GM12878 (cell line): ENCODE results near the gene RANBP9. TPM values are rescaled to one million over a fixed set of nuclear protein-coding genes. Genes with fewer than 3 reads are reported as not detected.
A peak's percentile ranks its signal among the peaks of the same experiment; 100 is the strongest.

Experiments used
- ATAC-seq: fragments of 200-7000 bp; cut with Tn5 transposase; 3 replicates; pipeline ENCODE4 v1.9.1; 2020; ENCODE audit warnings: mild to moderate bottlenecking, moderate library complexity
- BruUV-seq: library from RNA; stranded (reverse); fragments of 400-500 nt; replicated peaks from 2 replicates; lab custom pipeline; 2021; lab: Mats Ljungman, UMichigan
- CTCF ChIA-PET: fragments of 300-600 bp; sonication (Branson Sonifier 250); formaldehyde crosslinking; extraction: SDS; loops from one replicate; lab custom pipeline; 2021; ENCODE audit warnings: inconsistent platforms; lab: Yijun Ruan, JAX
- POLR2A ChIA-PET: fragments of 350-600 bp; formaldehyde crosslinking; extraction: SDS; loops from one replicate; lab custom pipeline; 2021; ENCODE audit warnings: inconsistent platforms; lab: Charles Lee
- RAD21 ChIA-PET: fragments of 300-600 bp; sonication (Branson Sonifier 250); formaldehyde crosslinking; loops from one replicate; lab custom pipeline; 2023; ENCODE audit warnings: antibody characterized with exemption; ENCODE audit not compliant: unreplicated experiment; lab: Charles Lee
- SMC1A ChIA-PET: fragments of 300-600 bp; sonication (Branson Sonifier 250); formaldehyde crosslinking; loops from one replicate; lab custom pipeline; 2023; ENCODE audit not compliant: unreplicated experiment, uncharacterized antibody; lab: Charles Lee
- DNase-seq: peaks from one replicate; pipeline ENCODE4 v3.0.0-alpha.2; 2011; ENCODE audit warnings: low read depth, low spot score
- FAIRE-seq: peaks from 3 replicates; lab custom pipeline; 2011; peaks lifted over from hg19 to GRCh38; lab: Jason Lieb, UNC
- H2AFZ ChIP-seq: 2 replicates; pipeline ENCODE4 v1.6.0; 2011; ENCODE audit warnings: low read depth, low read length, control low read depth; ENCODE audit not compliant: control insufficient read depth
- H3K27ac ChIP-seq: 2 replicates; pipeline ENCODE4 v1.5.1; 2011; ENCODE audit warnings: control low read depth; ENCODE audit not compliant: control insufficient read depth, insufficient read depth
- H3K27me3 ChIP-seq, 2 experiments: replicated peaks in 1 of 2; 2 replicates each; pipeline versions ENCODE4 v1.6.0 to v1.6.1; 2011; ENCODE audit warnings: low read length in 1 of 2; ENCODE audit not compliant: control insufficient read depth in 2 of 2, insufficient read depth in 2 of 2
- H3K36me3 ChIP-seq, 2 experiments: 2 replicates each; pipeline ENCODE4 v1.5.1; 2011; ENCODE audit warnings: low read length in 1 of 2; ENCODE audit not compliant: control insufficient read depth in 2 of 2, insufficient read depth in 2 of 2
- H3K4me1 ChIP-seq: 2 replicates; pipeline ENCODE4 v1.6.1; 2011; ENCODE audit warnings: mild to moderate bottlenecking, low read length, moderate library complexity, mixed read lengths; ENCODE audit not compliant: control insufficient read depth, insufficient read depth
- H3K4me2 ChIP-seq: 2 replicates; pipeline ENCODE4 v1.6.0; 2011; ENCODE audit warnings: control low read depth; ENCODE audit not compliant: control insufficient read depth, insufficient read depth
- H3K4me3 ChIP-seq: fragments of 200-600 bp; sonication (generic); 2 replicates; pipeline ENCODE4 v1.5.1; 2016
- H3K79me2 ChIP-seq: 2 replicates; pipeline ENCODE4 v1.6.0; 2011; ENCODE audit warnings: low read length; ENCODE audit not compliant: control insufficient read depth, insufficient read depth
- H3K9ac ChIP-seq: 2 replicates; pipeline ENCODE4 v1.8.0; 2011; ENCODE audit warnings: low read length, control low read depth, mixed read lengths; ENCODE audit not compliant: control insufficient read depth, insufficient read depth
- H3K9me3 ChIP-seq: replicated peaks from 3 replicates; pipeline ENCODE4 v1.5.1; 2011; ENCODE audit warnings: mild to moderate bottlenecking, low read length; ENCODE audit not compliant: control insufficient read depth, insufficient read depth
- H4K20me1 ChIP-seq: 2 replicates; pipeline ENCODE4 v1.6.0; 2011; ENCODE audit not compliant: control insufficient read depth, insufficient read depth
- NFYB ChIP-seq: IDR thresholded peaks from 2 replicates; pipeline ENCODE4 v1.6.1; 2011; ENCODE audit warnings: low read depth, mild to moderate bottlenecking, low read length, improper control_type of control experiment, moderate library complexity; ENCODE audit not compliant: insufficient read depth
- RFX5 ChIP-seq: IDR thresholded peaks from 2 replicates; pipeline ENCODE4 v1.6.1; 2011; ENCODE audit warnings: low read depth, low read length, improper control_type of control experiment
- TAF1 ChIP-seq: IDR thresholded peaks from 2 replicates; pipeline ENCODE4 v1.6.1; 2011; ENCODE audit warnings: mild to moderate bottlenecking, low read depth, low read length, borderline replicate concordance
- YBX1 ChIP-seq: fragments of 450-650 bp; IDR thresholded peaks from 2 replicates; pipeline ENCODE4 v1.6.1; 2016; ENCODE audit warnings: antibody characterized with exemption
- WGBS: methylation state at CpG from one replicate; pipeline ENCODE4 v1.1.6; 2016; ENCODE audit warnings: low lambda C conversion rate; ENCODE audit not compliant: insufficient replicate concordance, insufficient coverage; ENCODE audit errors: missing lambda C conversion rate; 5-methylcytosine and 5-hydroxymethylcytosine counted together
- in situ Hi-C: fragments of 300-500 bp; cut with MboI; formaldehyde crosslinking; loops from 9 replicates; pipeline ENCODE4 v1.14.3; 2018; ENCODE audit warnings: mixed read lengths
- intact Hi-C: fragments of 100-400 bp; cut with micrococcal nuclease; formaldehyde crosslinking; loops from one replicate; pipeline ENCODE4 v1.14.2; 2022; ENCODE audit not compliant: unreplicated experiment
- polyA plus RNA-seq, 11 experiments: library from polyadenylated mRNA; depleted of rRNA in 4 of 11; unstranded in 6 of 11; stranded (reverse) in 5 of 11; fragments of >200 nt; fragmentation: Nextera tagmentation in 4 of 11; fragmentation: Illumina TruSeq in 1 of 11; extraction: Ambion mirVana in 4 of 11; extraction: Trizol in 1 of 11; gene quantifications; 1 replicate in 1 of 11; 2 replicates in 10 of 11; pipeline versions ENCODE4 v1.2.1 to v1.2.3, GENCODE V29; 2011 to 2016; ENCODE audit warnings: inconsistent platforms in 2 of 11, missing spikeins in 2 of 11, low read depth in 1 of 11
- total RNA-seq, 4 experiments: library from RNA; depleted of rRNA in 3 of 4; stranded (reverse); fragments of >200 nt in 3 of 4; fragmentation: Illumina TruSeq in 1 of 4; extraction: Trizol in 1 of 4; gene quantifications; 2 replicates each; pipeline versions ENCODE4 v1.2.1 to v1.2.3, GENCODE V29; 2013 to 2021

Gene RANBP9
- total and polyA plus RNA-seq, 10 of the 15 experiments (the other 5 are each of a cell fraction or from before 2014, with no cell fraction given), result 3.7 to 43.1 (median 16.2) TPM

- BruUV-seq, result no TSS peak
- Histone ChIP-seq H2AFZ (no peak overlapping the region), H3K27ac (no peak overlapping the region)
- DNase-seq, result no peak
- WGBS, result 94% methylated on average over 6 of the region's 6 CpGs
- TF ChIP-seq TAF1, result no peak
- no peak for TF ChIP-seq RFX5
- no peak for TF ChIP-seq YBX1
- TF ChIP-seq, all 136 proteins: peak for 0
- ChIA-PET CTCF (no interaction called here), RAD21 (no interaction called here), SMC1A (no interaction called here), POLR2A (interaction anchor here (0.7 kb wide), 1 partner anchor 247 kb away, joined by 4 read pairs; no protein-coding TSS in a partner anchor)
- H3K4me2 ChIP-seq, result no peak overlapping the region
- FAIRE-seq, result no peak
- intact Hi-C loops (no loop called here), in situ Hi-C loops (no loop called here)
- peaks cover 0 to 7% of the 10 kb centered on the region in 2 experiments; a peak in 2 of 4 replicates for H3K36me3 ChIP-seq
- H3K79me2 ChIP-seq, result no peaks in the 10 kb centered on the region
- no peaks in the 10 kb centered on the region for H3K27me3 ChIP-seq
- no peak for ATAC-seq
- H3K9me3 ChIP-seq, result no peaks in the 10 kb centered on the region
- no peak overlapping the region for H3K4me3 ChIP-seq
- H3K9ac ChIP-seq, result no peak overlapping the region
- no peaks in the 10 kb centered on the region for H3K4me1 ChIP-seq
- no peaks in the 10 kb centered on the region for H4K20me1 ChIP-seq
Observed at GRCh38 chr6:13593103-13593502, 118.5 kb downstream of the RANBP9 start.

DNA sequence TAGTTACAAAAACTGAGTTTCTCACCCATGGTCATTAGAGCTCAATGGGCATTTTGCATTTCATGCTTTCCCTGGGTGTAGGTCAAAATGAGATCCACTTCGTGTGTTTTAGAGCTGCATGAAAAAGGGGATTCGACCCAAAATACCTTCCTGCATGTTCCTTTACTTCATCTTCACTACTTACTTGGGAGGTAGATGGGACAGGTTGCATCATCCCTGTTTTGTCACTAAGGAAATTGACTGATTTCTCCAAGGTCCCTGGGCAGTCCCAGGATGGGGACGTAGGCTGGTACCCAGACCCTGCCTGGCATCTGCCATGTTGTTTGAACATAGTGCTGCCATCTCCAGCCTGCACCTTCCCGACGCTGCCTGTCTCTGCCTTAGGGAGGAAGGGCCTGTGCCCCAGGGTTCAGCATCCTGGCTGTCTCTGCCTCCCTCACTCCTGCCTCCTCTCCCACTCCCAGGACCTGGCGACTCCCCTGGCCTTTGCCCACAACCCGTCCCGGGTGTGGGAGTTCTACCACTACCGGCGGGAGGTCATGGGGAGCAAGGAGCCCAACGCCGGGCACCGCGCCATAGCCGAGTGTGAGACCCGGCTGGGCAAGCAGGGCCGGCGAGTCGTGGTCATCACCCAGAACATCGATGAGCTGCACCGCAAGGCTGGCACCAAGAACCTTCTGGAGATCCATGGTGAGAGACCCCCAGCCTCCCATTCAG, 120.3 kb downstream of the RANBP9 start:
- FAIRE-seq, result no peak
- TSS peak; percentile 74 for BruUV-seq
- ChIA-PET RAD21 (no interaction called here), SMC1A (no interaction called here), CTCF (interaction anchor here (1.0 kb wide), 1 partner anchor 16 kb away, joined by 3 read pairs; no protein-coding TSS in a partner anchor), POLR2A (no interaction called here)
- Histone ChIP-seq H3K27me3 (no peaks in the 10 kb centered on the region), H3K79me2 (no peaks in the 10 kb centered on the region), H4K20me1 (no peaks in the 10 kb centered on the region), H3K36me3 (peaks cover 0 to 11% of the 10 kb centered on the region in 2 experiments; a peak in 2 of 4 replicates), H3K9me3 (no peaks in the 10 kb centered on the region), H3K4me3 (no peak overlapping the region), H2AFZ (no peak overlapping the region), H3K4me2 (no peak overlapping the region), H3K4me1 (no peaks in the 10 kb centered on the region), H3K9ac (no peak overlapping the region), H3K27ac (no peak overlapping the region)
- DNase-seq, result no peak
- intact Hi-C loops (no loop called here), in situ Hi-C loops (no loop called here)
- no peak for ATAC-seq
- 96% methylated on average over 21 of the region's 21 CpGs for WGBS
- no peak for TF ChIP-seq NFYB
- TF ChIP-seq, all 136 proteins: peak for 0
